ENCODE measurements around the gene SNAPC4. TPM values are rescaled to one million over a fixed set of nuclear protein-coding genes. Genes with fewer than 3 reads are reported as not detected.

The SNAPC4 gene
- total and polyA plus RNA-seq, 9 donors: 3.7 to 9.6 (median 8.7) TPM

DNA sequence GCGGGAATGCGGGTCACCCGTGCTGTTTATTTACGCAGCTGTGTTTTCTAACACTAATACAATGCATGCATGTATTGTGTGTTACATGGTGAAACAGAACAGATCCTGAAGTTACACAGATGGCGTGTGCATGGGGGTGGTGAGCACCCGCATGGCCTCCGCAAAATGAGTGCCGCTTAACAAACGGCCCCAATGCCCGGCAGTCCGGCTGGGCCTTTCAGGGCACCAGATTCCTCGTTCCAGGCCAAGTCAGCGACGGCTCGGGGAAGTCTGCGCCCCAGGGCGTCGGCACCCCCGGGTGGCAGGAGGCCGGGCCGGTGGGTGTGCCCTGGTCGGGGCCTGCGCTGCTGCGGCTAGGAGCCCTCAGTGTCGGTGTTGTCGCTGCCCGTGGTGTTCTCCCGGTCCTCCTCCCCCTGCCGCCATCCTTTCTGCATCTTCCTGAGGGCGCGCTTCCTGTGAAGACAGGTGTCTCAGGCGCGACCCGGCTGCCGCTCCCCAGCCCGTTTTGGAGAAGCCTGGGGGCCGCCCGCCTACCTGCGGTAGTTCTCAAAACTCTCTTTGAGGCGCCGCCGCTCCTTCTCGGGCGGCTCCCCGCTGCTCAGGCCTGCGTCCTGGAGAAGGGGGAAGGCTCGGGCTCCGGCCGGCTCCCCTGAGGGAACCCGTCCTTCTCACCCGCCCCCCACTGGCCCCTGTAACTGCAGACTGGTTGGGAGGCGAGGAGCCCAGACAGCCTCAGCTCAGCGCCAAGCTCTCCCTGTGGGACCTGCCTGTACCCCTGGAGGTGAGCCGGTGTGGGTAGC lies 35.8 kb downstream of the SNAPC4 start:
- Histone ChIP-seq H3K9me3 (no peaks in the 10 kb centered on the region), H3K27ac (no peak overlapping the region), H3K36me3 (no peaks in the 10 kb centered on the region), H3K4me3 (peak overlapping the region; percentile 93), H3K4me1 (ENCODE audit: insufficient read depth) (peaks cover 7% of the 10 kb centered on the region), H3K27me3 (no peaks in the 10 kb centered on the region)
- DNase-seq: no peak
- 31 to 39% (median 37%) methylated on average over 28 to 54 of the region's 54 CpGs for WGBS, 3 donors
- TF ChIP-seq EP300 (IDR thresholded peaks at IDR 0.05) (no peak), POLR2A (IDR thresholded peaks at IDR 0.05) (no peak)
- TF ChIP-seq, protein P1, sequence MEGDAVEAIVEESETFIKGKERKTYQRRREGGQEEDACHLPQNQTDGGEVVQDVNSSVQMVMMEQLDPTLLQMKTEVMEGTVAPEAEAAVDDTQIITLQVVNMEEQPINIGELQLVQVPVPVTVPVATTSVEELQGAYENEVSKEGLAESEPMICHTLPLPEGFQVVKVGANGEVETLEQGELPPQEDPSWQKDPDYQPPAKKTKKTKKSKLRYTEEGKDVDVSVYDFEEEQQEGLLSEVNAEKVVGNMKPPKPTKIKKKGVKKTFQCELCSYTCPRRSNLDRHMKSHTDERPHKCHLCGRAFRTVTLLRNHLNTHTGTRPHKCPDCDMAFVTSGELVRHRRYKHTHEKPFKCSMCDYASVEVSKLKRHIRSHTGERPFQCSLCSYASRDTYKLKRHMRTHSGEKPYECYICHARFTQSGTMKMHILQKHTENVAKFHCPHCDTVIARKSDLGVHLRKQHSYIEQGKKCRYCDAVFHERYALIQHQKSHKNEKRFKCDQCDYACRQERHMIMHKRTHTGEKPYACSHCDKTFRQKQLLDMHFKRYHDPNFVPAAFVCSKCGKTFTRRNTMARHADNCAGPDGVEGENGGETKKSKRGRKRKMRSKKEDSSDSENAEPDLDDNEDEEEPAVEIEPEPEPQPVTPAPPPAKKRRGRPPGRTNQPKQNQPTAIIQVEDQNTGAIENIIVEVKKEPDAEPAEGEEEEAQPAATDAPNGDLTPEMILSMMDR (IDR thresholded peaks at IDR 0.05): no peak
- intact Hi-C loops (cut with DNase I): loop anchor here in 1 of 4 donors (2.0 to 5.0 kb wide), 2 partner anchors 37 to 51 kb away; partner anchors contain the start of gene GPSM1

- DNase-seq: peak; percentile 96 to 98 (median 97)
- H3K4me1 ChIP-seq (ENCODE audit: insufficient read depth): peaks cover 7% of the 10 kb centered on the region
- TF ChIP-seq POLR2A (IDR thresholded peaks at IDR 0.05) (peak; percentile 75), EP300 (IDR thresholded peaks at IDR 0.05) (no peak)
- TF ChIP-seq, protein P1 (IDR thresholded peaks at IDR 0.05): peak; percentile 98 to 99 (median 99)
- no peaks in the 10 kb centered on the region for H3K36me3 ChIP-seq
- peak within 1 kb of the TSS; percentile 79 to 89 for H3K27ac ChIP-seq
- H3K4me3 ChIP-seq: peak within 1 kb of the TSS; percentile 93
- H3K9me3 ChIP-seq: no peaks in the 10 kb centered on the region
- intact Hi-C loops (cut with DNase I): loop anchor here in 1 of 4 donors (5.0 kb wide), 1 partner anchor 36 kb away; the partner anchor contains the start of gene GPSM1
- 1 to 3% (median 2%) methylated on average over 34 to 97 of the region's 97 CpGs for WGBS, 3 donors
- no peaks in the 10 kb centered on the region for H3K27me3 ChIP-seq
Measured at GRCh38 chr9:136363106-136363948, 36.6 kb downstream of the SNAPC4 start, which contains the start of gene DNLZ. DNLZ (minus strand) TSS chr9:136363744; CDS start chr9:136363714, 30 bp downstream.

- H3K9me3 ChIP-seq: no peaks in the 10 kb centered on the region
- intact Hi-C loops (cut with DNase I): loop anchor here in 1 of 4 donors (5.0 kb wide), 1 partner anchor 35 kb away; the partner anchor contains the start of gene GPSM1
- H3K27me3 ChIP-seq: no peaks in the 10 kb centered on the region
- H3K4me1 ChIP-seq (ENCODE audit: insufficient read depth): peaks cover 7% of the 10 kb centered on the region
- WGBS, 3 donors: 83 to 96% (median 87%) methylated on average over 5 to 6 of the region's 6 CpGs
- no peak overlapping the region for H3K27ac ChIP-seq
- no peaks in the 10 kb centered on the region for H3K36me3 ChIP-seq
- H3K4me3 ChIP-seq: no peak overlapping the region
- no peak for DNase-seq
- TF ChIP-seq POLR2A (IDR thresholded peaks at IDR 0.05): no peak
- TF ChIP-seq EP300 (IDR thresholded peaks at IDR 0.05): no peak
- TF ChIP-seq, protein P1 (IDR thresholded peaks at IDR 0.05): no peak
Measured at GRCh38 chr9:136362450-136362784, 37.6 kb downstream of the SNAPC4 start.

- no peaks in the 10 kb centered on the region for H3K27me3 ChIP-seq
- 80 to 86% (median 85%) methylated on average over 26 of the region's 26 CpGs for WGBS, 3 donors
- no peak overlapping the region for H3K4me3 ChIP-seq
- intact Hi-C loops (cut with DNase I): loop anchor here in 1 of 4 donors (5.0 kb wide), 1 partner anchor 35 kb away; the partner anchor contains the start of gene GPSM1
- H3K4me1 ChIP-seq (ENCODE audit: insufficient read depth): peaks cover 7% of the 10 kb centered on the region
- no peaks in the 10 kb centered on the region for H3K36me3 ChIP-seq
- no peak for DNase-seq
- H3K9me3 ChIP-seq: no peaks in the 10 kb centered on the region
- no peak overlapping the region for H3K27ac ChIP-seq
- TF ChIP-seq, protein P1 (IDR thresholded peaks at IDR 0.05): no peak
- TF ChIP-seq EP300 (IDR thresholded peaks at IDR 0.05) (no peak), POLR2A (IDR thresholded peaks at IDR 0.05) (no peak)
Measured at GRCh38 chr9:136361754-136362449, 38.1 kb downstream of the SNAPC4 start.

Measured in ovary (tissue), 9 donors.